Stimulated activated naive CD8-positive, alpha-beta T cell treated with anti-CD3 and anti-CD28 coated beads, Interleukin-15, amount 100 ng/mL, for 72 hours (primary cell): ENCODE measurements around the gene CLVS2.

Source experiments
- ATAC-seq: fragments of 150-1000 bp; cut with Tn5 transposase; 2 replicates; pipeline ENCODE4 v1.10.0; 2021; ENCODE audit warnings: mild to moderate bottlenecking, moderate library complexity
- DNase-seq, 2 donors: peaks; one replicate each; pipeline ENCODE4 v3.0.0; 2021 to 2022
- H3K27ac Mint-ChIP-seq, 2 donors: one replicate each; pipeline ENCODE4 v1.8.0; 2022; ENCODE audit warnings: mild to moderate bottlenecking in 2 of 2, mixed read lengths in 2 of 2, moderate library complexity in 2 of 2
- H3K27me3 Mint-ChIP-seq: one replicate; pipeline ENCODE4 v1.8.0; 2022; ENCODE audit warnings: mixed read lengths
- H3K4me1 Mint-ChIP-seq: one replicate; pipeline ENCODE4 v1.8.0; 2022; ENCODE audit warnings: mild to moderate bottlenecking, mixed read lengths
- H3K4me3 Mint-ChIP-seq, 2 donors: one replicate each; pipeline ENCODE4 v1.8.0; 2022; ENCODE audit warnings: mild to moderate bottlenecking in 2 of 2, mixed read lengths in 2 of 2, moderate library complexity in 1 of 2
- H3K9me3 Mint-ChIP-seq, 2 donors: one replicate each; pipeline ENCODE4 v1.8.0; 2022; ENCODE audit warnings: mixed read lengths in 2 of 2

The CLVS2 gene

DNA sequence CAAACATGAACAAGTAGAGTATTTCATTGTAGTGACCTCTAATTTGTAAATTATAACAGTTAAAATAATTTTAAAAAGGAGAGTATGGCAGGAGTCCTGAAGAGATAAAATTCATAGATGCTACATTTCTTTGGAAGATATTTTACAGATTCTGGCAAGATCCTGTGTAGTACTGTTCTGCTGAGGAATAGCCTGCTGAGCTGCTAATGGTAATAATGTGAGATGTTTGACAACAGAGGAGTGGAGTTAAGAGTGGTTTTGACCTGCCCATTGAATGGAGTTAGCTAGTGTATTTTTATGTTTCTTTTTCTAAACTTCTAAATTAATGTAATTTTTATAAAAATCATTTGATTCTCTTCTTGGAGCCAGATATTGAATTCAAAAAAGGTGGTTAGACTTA is 11.8 kb downstream of the CLVS2 start:
- no peaks in the 10 kb centered on the region for H3K4me1 Mint-ChIP-seq
- no peak for DNase-seq
- H3K27ac Mint-ChIP-seq, result no peak overlapping the region
- H3K9me3 Mint-ChIP-seq, result no peaks in the 10 kb centered on the region
- no peak overlapping the region for H3K4me3 Mint-ChIP-seq
- no peak for ATAC-seq
- H3K27me3 Mint-ChIP-seq, result no peaks in the 10 kb centered on the region

DNA sequence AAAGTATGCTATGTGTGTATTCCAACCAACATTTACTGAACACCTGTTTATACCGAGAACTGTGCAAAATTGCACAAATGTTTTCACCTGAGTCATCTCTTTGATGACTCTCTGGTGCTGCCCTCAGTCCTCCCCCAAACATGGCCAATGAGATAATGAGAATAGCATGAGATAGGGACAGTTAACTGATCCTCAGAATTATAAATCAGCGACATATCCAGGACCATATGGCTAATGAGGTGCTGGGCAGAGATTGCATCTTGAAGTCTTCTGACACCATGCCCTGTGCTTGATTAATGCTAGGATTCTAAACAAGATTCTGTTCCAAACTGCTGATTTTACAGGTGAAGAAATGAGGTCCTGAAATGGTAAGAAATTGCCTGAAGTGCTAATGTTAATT is 13.0 kb downstream of the CLVS2 start:
- no peaks in the 10 kb centered on the region for H3K27me3 Mint-ChIP-seq
- DNase-seq (no peak), ATAC-seq (no peak)
- no peak overlapping the region for H3K4me3 Mint-ChIP-seq
- H3K9me3 Mint-ChIP-seq, result no peaks in the 10 kb centered on the region
- H3K4me1 Mint-ChIP-seq, result no peaks in the 10 kb centered on the region
- H3K27ac Mint-ChIP-seq, result no peak overlapping the region

DNA sequence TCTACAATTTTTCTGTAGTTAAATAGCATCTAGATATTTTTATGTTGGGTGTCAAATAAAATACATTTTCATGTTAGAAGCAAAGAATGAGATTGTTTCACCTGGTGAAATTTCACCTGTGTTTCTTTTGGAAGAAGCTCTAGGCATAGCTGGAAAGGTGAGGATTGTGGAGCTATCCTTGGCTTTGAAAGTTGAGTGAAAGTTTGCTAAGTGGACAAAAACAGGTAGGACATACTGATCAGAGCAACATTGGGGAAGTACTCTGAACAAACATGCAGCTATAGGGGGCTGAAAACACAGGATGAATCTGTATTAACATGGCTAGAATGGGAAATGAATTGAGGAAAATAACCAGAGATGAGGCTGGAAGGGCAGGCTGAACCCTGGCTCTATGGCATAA is 18.8 kb downstream of the CLVS2 start:
- DNase-seq (no peak), ATAC-seq (no peak)
- Mint-ChIP-seq H3K4me3 (no peak overlapping the region), H3K9me3 (no peaks in the 10 kb centered on the region), H3K27me3 (no peaks in the 10 kb centered on the region), H3K27ac (no peak overlapping the region), H3K4me1 (no peaks in the 10 kb centered on the region)

DNA sequence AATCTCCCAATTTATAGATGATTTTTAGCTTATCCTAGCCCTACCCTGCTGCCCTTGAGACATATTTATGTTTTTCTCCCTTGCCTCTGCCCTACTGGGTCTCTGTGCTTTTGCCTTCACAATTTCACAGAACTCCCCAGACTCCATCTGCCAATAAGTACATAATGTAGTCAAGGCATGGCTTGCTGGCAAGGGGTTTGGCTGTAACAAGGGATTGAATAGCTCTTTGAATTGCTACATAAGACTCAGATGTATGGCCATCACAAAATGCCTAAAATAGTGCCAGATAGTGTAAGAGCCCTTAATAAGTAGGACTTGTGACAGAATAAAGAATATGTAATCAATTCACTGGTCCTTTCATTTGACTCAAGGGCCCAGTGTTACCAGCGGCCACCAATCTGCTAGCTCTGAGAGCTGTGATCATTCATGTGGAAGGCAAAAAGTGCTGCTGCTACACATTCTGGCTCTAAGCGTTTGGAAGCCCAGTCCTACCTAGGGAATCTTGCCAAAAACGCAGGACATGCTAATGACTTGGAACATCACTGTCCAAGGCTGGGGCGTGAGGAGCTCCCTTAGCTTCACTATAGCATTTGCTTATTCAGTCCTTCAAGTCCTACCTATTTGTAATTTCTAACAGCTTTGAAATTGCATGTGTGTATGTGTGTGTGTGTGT is 20.5 kb downstream of the CLVS2 start:
- no peak overlapping the region for H3K4me3 Mint-ChIP-seq
- no peaks in the 10 kb centered on the region for H3K9me3 Mint-ChIP-seq
- no peaks in the 10 kb centered on the region for H3K4me1 Mint-ChIP-seq
- DNase-seq, result no peak
- no peaks in the 10 kb centered on the region for H3K27me3 Mint-ChIP-seq
- no peak overlapping the region for H3K27ac Mint-ChIP-seq
- no peak for ATAC-seq

DNA sequence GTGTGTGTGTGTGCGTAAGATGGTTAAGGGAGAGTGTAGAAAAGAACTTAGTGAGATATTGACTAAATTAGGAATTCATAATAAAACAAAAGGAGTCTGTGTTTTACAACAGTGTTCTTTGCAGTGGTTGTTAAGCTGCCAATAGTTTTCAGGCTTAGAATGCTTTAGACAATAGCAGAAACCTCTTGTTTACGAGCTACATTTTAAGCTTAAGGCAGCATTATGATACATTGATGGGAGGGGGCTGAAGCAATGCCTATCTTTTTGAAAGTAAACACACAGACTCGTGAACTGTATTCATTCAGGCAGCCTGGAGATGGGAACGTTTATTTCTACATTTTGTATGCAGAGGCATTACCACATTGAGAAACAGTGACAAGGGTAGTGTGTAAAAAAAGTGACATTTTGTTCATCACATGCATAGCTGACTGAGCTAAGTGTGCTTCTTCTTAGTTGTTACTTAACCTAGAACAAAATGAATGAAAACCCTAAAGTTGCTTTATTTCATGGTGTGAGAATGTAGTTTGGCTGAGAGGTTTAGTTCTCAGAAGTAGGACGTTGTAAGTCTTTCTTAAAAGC is 21.2 kb downstream of the CLVS2 start:
- Mint-ChIP-seq H3K9me3 (no peaks in the 10 kb centered on the region), H3K27ac (no peak overlapping the region), H3K4me1 (no peaks in the 10 kb centered on the region), H3K4me3 (no peak overlapping the region), H3K27me3 (no peaks in the 10 kb centered on the region)
- no peak for ATAC-seq
- DNase-seq, result no peak

DNA sequence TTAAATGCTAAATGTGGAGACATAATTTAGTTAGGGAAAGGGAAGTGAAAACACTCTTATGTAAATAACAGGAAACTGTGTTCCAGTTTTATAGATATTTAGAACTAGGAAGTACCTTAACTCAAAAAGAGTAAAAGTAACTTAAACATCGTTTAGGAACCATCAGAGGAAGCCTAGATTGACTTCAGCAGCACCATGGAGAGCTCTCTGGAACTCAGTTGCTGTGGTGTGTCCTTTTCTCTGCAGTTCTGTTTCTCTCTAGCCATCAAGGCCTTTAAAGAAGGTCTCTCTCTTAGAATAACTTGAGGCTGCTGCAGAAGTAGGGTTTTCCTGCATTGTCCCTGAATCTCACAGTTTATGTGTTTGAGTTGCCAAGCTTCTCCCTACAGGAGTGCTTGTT is 26.9 kb downstream of the CLVS2 start:
- Mint-ChIP-seq H3K27me3 (no peaks in the 10 kb centered on the region), H3K4me3 (no peak overlapping the region), H3K27ac (no peak overlapping the region), H3K9me3 (no peaks in the 10 kb centered on the region), H3K4me1 (no peaks in the 10 kb centered on the region)
- DNase-seq (no peak), ATAC-seq (no peak)

DNA sequence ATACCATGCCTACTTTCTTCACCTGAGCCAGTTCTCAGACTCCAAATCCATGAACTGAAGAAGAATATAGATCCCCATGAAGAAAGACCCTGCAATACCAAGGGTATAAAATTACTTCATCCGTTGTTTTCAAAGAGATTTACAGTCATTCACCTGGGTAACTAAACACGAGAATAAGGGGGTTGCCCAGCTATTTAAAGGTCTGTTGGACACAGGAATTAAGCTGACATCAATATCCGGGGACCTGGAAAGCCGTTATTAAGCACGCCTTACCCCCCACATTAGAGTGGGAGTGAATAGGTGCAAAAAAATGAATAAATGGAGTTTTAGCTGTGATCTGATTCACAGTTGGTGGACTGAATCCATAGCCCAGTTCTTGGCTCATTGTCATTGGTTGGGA is 28.9 kb downstream of the CLVS2 start:
- no peak overlapping the region for H3K27ac Mint-ChIP-seq
- no peaks in the 10 kb centered on the region for H3K4me1 Mint-ChIP-seq
- ATAC-seq (no peak), DNase-seq (no peak)
- no peaks in the 10 kb centered on the region for H3K9me3 Mint-ChIP-seq
- no peaks in the 10 kb centered on the region for H3K27me3 Mint-ChIP-seq
- no peak overlapping the region for H3K4me3 Mint-ChIP-seq

DNA sequence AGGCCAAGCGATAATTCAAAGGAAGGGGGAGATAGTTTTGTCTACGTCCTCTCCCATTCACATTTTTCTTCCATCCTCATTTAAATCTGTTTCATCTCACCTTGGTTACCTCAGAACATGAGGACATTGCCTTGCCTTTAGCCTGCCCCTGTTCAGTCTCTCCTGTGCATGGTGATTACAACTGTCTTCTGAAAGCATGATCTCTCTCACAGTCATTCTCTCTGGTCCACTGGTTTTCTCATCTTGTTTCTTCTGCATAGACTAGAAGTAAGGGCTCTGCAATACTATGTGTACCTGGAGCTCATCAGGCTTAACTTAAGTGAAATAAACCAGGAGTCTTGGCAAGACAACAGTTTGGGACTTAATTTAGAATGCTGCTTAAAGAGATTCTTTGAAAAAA is 31.4 kb downstream of the CLVS2 start:
- ATAC-seq, result no peak
- DNase-seq, result no peak
- no peaks in the 10 kb centered on the region for H3K9me3 Mint-ChIP-seq
- no peak overlapping the region for H3K4me3 Mint-ChIP-seq
- no peak overlapping the region for H3K27ac Mint-ChIP-seq
- H3K4me1 Mint-ChIP-seq, result no peaks in the 10 kb centered on the region
- H3K27me3 Mint-ChIP-seq, result no peaks in the 10 kb centered on the region

DNA sequence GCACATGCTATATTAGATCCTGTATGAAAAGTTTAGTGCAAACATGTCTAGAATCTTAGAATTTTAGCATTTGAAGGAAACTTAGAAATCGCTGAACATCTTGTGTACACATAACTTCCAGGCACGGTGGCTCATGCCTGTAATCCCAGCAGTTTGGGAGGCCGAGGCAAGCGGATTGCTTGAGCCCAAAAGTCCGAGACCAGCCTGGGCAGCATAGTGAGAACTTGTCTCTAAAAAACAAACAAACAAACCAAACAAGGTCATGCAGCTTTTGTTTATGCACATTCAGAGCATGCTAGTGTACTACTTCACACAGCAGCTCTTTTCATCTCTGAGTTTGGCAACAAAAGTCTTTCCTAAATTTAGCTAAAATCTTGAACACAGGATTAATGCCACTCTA is 32.2 kb downstream of the CLVS2 start:
- Mint-ChIP-seq H3K27me3 (no peaks in the 10 kb centered on the region), H3K9me3 (no peaks in the 10 kb centered on the region), H3K4me3 (no peak overlapping the region), H3K4me1 (no peaks in the 10 kb centered on the region), H3K27ac (no peak overlapping the region)
- DNase-seq (no peak), ATAC-seq (no peak)

DNA sequence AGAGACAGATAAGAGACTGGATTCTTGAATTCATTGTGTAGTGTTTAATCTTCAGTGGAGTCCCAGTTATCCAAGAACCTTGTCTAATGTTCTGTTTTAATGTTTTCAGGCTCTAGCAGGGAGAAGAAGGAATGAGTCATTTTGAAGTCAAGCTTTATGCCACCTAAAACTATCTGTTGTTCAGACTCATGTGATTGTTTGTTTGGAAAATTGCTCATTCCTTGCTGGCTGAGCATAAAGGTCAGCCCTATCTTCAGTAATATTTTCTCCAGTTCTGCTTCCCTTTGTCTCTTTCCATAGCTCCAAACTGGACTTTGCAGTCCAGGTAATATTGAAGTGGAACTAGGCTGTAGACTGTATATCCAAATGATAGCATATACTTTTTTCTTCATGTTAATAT is 34.2 kb downstream of the CLVS2 start:
- DNase-seq (no peak), ATAC-seq (no peak)
- Mint-ChIP-seq H3K4me1 (no peaks in the 10 kb centered on the region), H3K9me3 (no peaks in the 10 kb centered on the region), H3K4me3 (no peak overlapping the region), H3K27ac (no peak overlapping the region), H3K27me3 (no peaks in the 10 kb centered on the region)

DNA sequence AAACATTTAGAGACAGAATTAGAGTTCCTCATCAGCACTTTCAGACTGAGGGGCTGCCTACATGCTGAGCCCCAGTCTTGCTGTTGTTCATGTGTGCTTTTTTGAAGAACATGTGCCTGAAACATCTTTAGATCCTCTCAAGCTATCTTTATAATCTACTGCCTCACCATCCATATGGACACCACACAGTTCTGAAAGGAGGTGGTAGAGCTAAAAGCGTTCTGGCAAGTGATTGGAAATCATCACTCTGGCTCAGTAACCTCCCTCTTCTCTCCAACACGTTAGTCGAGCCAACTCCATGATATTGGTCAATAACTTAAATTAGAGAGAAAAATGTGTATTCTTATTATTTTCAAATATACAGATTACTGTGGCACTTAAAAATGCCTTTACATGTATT is 40.6 kb downstream of the CLVS2 start:
- DNase-seq (no peak), ATAC-seq (no peak)
- Mint-ChIP-seq H3K27ac (no peak overlapping the region), H3K4me3 (no peak overlapping the region), H3K27me3 (no peaks in the 10 kb centered on the region), H3K9me3 (peaks cover 0 to 8% of the 10 kb centered on the region in 2 donors), H3K4me1 (no peaks in the 10 kb centered on the region)

DNA sequence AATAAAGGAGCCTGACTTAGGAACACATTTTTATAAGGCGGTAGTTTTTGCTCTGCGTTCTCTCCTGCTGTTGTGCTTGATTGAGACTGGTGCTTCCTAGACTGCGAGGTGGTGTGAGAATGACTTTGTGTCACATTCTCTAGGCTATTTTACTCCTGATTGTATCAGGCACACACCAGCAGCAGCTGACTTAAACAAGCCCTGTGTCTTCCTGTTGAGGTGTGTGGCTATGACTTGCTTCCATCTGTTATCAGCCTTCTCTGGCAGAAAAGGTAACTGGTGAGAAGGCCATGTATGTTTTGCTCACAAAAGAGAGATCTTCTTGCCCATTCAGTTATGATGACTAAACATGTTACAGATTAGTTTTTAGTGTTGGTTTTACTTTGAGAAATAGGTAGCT is 43.4 kb downstream of the CLVS2 start:
- H3K27me3 Mint-ChIP-seq, result no peaks in the 10 kb centered on the region
- no peaks in the 10 kb centered on the region for H3K4me1 Mint-ChIP-seq
- H3K9me3 Mint-ChIP-seq, result peaks cover 0 to 8% of the 10 kb centered on the region in 2 donors
- no peak for ATAC-seq
- H3K27ac Mint-ChIP-seq, result no peak overlapping the region
- H3K4me3 Mint-ChIP-seq, result no peak overlapping the region
- DNase-seq, result no peak

DNA sequence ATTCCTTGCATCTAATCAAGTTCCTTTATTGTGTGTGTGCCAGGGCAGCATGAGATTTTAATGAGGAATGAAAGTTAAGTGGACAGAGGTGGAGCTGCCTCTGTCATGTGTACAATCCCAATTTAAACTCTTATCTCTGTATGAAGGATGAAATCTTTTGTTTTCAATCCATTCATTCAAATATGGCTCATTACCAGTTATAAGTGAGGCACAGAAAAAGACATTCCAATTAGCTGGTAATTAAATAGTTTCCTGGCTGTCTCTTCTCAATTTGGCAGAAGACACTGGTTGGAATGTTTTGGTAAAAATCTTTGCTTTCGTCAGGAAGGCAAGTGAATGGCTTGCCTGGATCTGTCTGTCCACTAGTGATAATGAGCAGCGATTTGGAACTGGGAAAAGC is 46.4 kb downstream of the CLVS2 start:
- ATAC-seq, result no peak
- Mint-ChIP-seq H3K4me1 (no peaks in the 10 kb centered on the region), H3K27ac (no peak overlapping the region), H3K27me3 (no peaks in the 10 kb centered on the region), H3K4me3 (no peak overlapping the region), H3K9me3 (peaks cover 0 to 8% of the 10 kb centered on the region in 2 donors)
- DNase-seq, result no peak

DNA sequence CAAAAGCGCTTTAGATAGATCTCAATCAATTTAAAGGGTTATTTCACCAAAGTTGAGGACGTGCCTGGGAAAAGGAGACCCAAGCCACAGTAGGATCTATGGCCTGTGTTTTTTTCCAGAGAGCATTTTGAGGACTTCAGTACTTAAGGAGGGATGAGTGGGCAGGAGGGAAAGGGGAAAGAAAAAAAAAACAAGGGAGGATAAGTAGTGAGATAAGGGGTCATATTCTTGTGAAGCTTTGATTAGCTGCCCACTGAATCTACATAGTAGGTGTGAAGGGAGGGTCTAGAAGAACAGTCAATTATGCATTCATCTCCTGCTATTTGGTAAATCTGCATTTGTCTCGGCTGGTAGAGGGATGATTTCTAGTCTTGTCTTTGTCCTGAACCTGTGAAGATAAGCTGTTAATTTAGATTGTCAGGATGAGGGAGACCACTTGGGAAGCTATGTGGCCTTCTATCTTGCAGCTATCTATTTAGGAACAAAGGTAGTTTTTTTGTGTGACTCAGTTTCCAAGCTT is 48.4 kb downstream of the CLVS2 start:
- Mint-ChIP-seq H3K4me1 (no peaks in the 10 kb centered on the region), H3K9me3 (peaks cover 0 to 2% of the 10 kb centered on the region in 2 donors), H3K27ac (no peak overlapping the region), H3K27me3 (no peaks in the 10 kb centered on the region), H3K4me3 (no peak overlapping the region)
- no peak for ATAC-seq
- DNase-seq, result no peak

DNA sequence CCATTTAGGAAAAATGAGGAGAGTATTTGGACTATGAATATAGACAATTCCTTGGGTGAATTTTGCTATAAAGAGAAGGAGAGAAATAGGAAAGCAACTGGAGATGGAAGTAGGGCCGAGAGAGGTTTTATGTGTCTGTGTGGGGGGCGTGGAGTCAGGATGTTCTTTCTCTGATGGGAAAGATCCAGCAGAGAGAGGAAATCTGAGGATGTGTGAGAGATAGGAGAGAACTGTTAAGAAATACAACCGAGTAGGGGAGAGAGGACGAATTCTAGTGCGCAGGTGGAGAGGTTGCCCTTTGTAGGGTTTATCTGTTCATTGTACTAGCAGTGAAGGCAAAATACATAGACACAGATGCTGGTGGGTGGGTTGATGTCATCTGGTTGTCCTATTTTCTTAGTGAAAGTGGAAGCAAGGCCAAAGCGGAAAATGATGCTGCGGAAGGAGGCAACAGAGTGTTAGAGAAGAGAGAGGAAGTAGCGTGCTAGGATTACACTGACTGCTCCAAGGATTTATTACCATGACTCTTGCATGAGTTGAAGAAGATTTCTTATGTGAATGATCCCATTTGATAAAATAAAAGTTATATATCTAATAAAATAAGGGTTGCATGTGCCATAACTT is 57.7 kb downstream of the CLVS2 start:
- Mint-ChIP-seq H3K4me3 (no peak overlapping the region), H3K4me1 (no peaks in the 10 kb centered on the region), H3K9me3 (no peaks in the 10 kb centered on the region), H3K27ac (no peak overlapping the region), H3K27me3 (no peaks in the 10 kb centered on the region)
- DNase-seq, result no peak
- no peak for ATAC-seq

DNA sequence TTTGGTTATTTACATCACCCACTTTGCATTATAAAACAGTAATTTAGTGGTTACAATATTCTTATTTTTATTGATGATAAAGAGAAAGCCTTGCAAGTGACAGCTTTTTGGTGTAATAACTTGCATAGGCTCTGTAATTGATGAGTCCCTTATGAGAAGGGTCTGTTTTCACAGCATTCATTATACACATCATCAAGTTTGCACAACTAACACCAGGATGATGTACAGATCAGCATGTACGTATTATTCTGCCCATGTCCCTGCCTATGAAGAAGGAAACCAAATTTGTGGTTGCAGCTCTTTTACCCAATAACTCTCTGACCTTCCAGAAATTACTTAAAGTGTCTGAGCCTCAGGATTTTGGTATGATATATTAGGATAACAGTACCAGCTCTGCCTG is 59.2 kb downstream of the CLVS2 start:
- Mint-ChIP-seq H3K27me3 (no peaks in the 10 kb centered on the region), H3K4me1 (no peaks in the 10 kb centered on the region), H3K4me3 (no peak overlapping the region), H3K9me3 (no peaks in the 10 kb centered on the region), H3K27ac (no peak overlapping the region)
- ATAC-seq (no peak), DNase-seq (no peak)

DNA sequence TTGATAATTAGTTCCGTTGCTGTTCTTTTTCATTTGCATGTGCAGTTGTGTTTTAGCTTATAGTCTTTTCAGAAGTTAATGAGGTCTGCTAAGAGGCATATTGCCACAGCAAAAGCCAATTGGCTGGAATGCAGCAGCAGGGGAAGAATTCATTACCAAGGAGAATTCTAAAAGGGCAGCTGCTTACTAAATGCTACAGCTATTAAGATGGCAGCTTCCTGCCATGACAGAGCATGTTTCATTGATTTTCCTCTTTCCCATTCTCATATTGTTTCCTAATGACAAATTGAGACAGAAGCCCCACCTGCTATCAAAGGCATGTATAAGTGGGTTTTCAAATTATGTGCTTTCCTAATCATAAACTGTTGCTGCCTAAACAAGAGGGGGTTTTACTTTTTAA is 66.6 kb downstream of the CLVS2 start:
- no peak overlapping the region for H3K4me3 Mint-ChIP-seq
- no peaks in the 10 kb centered on the region for H3K4me1 Mint-ChIP-seq
- H3K27ac Mint-ChIP-seq, result no peak overlapping the region
- ATAC-seq (no peak), DNase-seq (no peak)
- no peaks in the 10 kb centered on the region for H3K9me3 Mint-ChIP-seq
- no peaks in the 10 kb centered on the region for H3K27me3 Mint-ChIP-seq
